Measurements from ENCODE around the gene LRP1.
A peak's percentile ranks its signal among the peaks of the same experiment; 100 is the strongest.

DNA sequence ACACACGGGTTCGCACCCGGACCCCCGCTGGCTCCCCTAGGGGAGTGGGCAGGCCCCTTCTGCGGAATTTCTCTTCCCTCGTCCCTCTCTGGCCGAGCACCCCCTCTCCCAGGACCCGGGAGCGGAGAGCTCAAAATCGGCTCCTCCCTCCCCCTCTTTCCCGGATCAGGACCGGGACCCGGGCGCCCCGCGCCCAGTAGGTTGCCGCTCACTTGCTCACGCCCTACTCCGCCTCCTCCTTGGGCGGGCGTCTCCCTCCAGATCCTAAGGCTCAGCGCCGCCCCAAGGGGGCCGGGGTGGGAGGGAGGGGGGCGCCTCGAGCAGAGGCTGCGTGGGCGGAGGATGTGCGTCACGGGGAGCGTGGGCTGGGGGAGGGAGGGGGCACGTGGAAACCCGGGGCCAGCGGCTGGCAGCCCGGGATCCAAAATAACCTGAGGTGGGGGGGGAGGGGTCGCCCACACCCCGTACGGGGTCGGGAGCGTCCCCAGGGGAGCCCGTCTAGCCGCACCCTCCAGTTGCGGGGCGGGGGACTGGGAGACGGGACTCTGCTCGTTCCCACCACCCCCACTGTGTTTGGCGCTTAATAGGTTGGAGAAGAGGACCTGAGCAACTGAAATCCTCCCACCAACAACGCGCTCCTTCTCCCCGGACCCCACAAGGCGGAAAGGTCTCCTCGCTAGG lies 41.1 kb upstream of the LRP1 start:
- peak in 1 of 2 donors; percentile 33 for TF ChIP-seq POLR2A (IDR thresholded peaks at IDR 0.05)
- TF ChIP-seq CTCF (IDR thresholded peaks at IDR 0.05): no peak
